ENCODE data around the gene LRIT1. TPM values are rescaled to one million over a fixed set of nuclear protein-coding genes. Genes with fewer than 3 reads are reported as not detected.

Gene LRIT1
- total and polyA plus RNA-seq, 9 donors = not detected

DNA sequence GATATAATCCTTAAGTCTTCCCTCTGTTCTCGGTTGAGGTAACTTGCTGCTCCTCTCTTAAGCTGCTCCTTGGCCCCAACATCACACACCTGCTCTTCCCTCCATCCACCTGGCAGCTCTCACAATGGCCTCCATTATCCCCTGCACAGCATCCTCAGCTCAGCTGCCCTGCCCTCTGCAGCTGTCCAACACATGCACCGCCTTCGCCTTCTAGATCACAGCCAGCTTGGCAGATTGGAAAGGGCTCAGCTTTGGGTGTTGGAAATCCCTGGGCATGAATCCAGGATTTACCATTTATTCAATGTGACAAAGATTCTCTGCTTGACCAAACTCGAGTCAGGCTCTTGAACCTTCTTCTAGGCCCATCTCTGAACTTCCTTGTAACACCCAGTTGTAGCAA lies 24.1 kb upstream of the LRIT1 start:
- Histone ChIP-seq H3K36me3 (no peaks in the 10 kb centered on the region), H3K27ac (no peak overlapping the region), H3K4me1 (ENCODE audit: insufficient read depth) (peaks cover 1% of the 10 kb centered on the region), H3K4me3 (no peak overlapping the region), H3K9me3 (no peaks in the 10 kb centered on the region), H3K27me3 (no peaks in the 10 kb centered on the region)
- WGBS, 3 donors = 72 to 82% (median 79%) methylated on average over 4 of the region's 4 CpGs
- intact Hi-C loops (cut with DNase I) = loop anchor here (2.0 to 10.0 kb wide), 4 partner anchors 109 to 275 kb away; no protein-coding TSS in a partner anchor
- no peak for DNase-seq
- TF ChIP-seq POLR2A (IDR thresholded peaks at IDR 0.05) (no peak), EP300 (IDR thresholded peaks at IDR 0.05) (no peak), CTCF (IDR thresholded peaks at IDR 0.05) (no peak)

- Histone ChIP-seq H3K4me1 (ENCODE audit: insufficient read depth) (peaks cover 1% of the 10 kb centered on the region), H3K27ac (no peak overlapping the region), H3K36me3 (no peaks in the 10 kb centered on the region), H3K9me3 (no peaks in the 10 kb centered on the region), H3K4me3 (no peak overlapping the region), H3K27me3 (no peaks in the 10 kb centered on the region)
- peak; percentile 30 to 69 (median 62) for DNase-seq
- TF ChIP-seq POLR2A (IDR thresholded peaks at IDR 0.05) (no peak), EP300 (IDR thresholded peaks at IDR 0.05) (no peak), CTCF (IDR thresholded peaks at IDR 0.05) (peak; percentile 58 to 79 (median 65))
- 0 to 2% (median 1%) methylated on average over 11 of the region's 11 CpGs for WGBS, 3 donors
- intact Hi-C loops (cut with DNase I) = loop anchor here (2.0 to 10.0 kb wide), 5 partner anchors 110 to 278 kb away; no protein-coding TSS in a partner anchor
These were observed 23.3 kb upstream of the LRIT1 start for GRCh38 chr10:84264611-84265141.

GRCh38 chr10:84263716-84264115 lies 22.4 kb upstream of the LRIT1 start:
- peaks cover 1% of the 10 kb centered on the region for H3K4me1 ChIP-seq (ENCODE audit: insufficient read depth)
- no peak overlapping the region for H3K27ac ChIP-seq
- H3K4me3 ChIP-seq = no peak overlapping the region
- 76 to 81% (median 79%) methylated on average over 5 of the region's 5 CpGs for WGBS, 3 donors
- no peaks in the 10 kb centered on the region for H3K36me3 ChIP-seq
- no peak for DNase-seq
- no peaks in the 10 kb centered on the region for H3K27me3 ChIP-seq
- no peaks in the 10 kb centered on the region for H3K9me3 ChIP-seq
- no peak for TF ChIP-seq POLR2A (IDR thresholded peaks at IDR 0.05)
- TF ChIP-seq CTCF (IDR thresholded peaks at IDR 0.05) = no peak
- no peak for TF ChIP-seq EP300 (IDR thresholded peaks at IDR 0.05)
- intact Hi-C loops (cut with DNase I) = loop anchor here in 3 of 4 donors (2.0 to 10.0 kb wide), 4 partner anchors 111 to 279 kb away; no protein-coding TSS in a partner anchor

DNA sequence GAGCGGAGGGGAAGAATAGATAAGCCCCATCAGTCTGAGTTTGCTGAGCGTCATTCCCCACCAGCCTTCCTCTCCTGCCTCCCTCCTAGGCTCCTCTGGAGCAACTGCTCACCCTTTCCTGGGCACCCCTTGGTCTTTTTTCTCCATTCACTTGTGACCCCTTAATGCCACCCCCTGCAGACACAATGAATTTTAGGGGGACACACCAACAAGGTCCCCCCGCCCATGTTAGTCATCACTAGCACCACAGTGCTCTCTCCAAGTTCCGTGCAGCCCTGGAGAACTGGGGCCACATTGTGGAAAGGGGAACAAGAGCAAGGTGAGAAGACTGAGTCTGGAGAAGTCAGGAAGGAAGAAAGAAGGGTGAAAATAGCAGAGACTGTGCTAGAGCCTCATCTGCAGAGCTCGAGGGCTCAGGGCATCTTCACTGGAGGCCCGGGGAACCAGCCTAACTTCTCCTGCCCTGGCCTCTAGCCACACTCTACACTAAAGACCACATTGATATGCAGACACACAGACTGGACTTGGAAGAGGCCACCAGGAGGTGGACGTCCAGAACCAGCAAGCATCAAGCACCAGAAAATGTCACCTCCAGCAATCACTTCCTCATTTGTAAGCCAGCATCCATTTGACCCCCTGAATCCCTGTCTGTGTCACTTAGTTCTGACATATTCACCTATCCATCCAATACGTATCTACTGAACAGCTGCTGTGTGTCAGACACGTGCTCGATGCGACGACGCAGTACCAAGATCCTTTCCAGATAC lies 21.0 kb upstream of the LRIT1 start:
- Histone ChIP-seq H3K27ac (no peak overlapping the region), H3K4me1 (ENCODE audit: insufficient read depth) (peaks cover 1% of the 10 kb centered on the region), H3K4me3 (no peak overlapping the region), H3K36me3 (no peaks in the 10 kb centered on the region), H3K27me3 (no peaks in the 10 kb centered on the region), H3K9me3 (no peaks in the 10 kb centered on the region)
- intact Hi-C loops (cut with DNase I) = loop anchor here in 1 of 4 donors (5.0 to 10.0 kb wide), 2 partner anchors 112 to 280 kb away; no protein-coding TSS in a partner anchor
- 64 to 71% (median 66%) methylated on average over 13 of the region's 13 CpGs for WGBS, 3 donors
- TF ChIP-seq EP300 (IDR thresholded peaks at IDR 0.05) = no peak
- no peak for TF ChIP-seq POLR2A (IDR thresholded peaks at IDR 0.05)
- no peak for DNase-seq

Data from ovary (tissue), 9 donors.